Cardiac muscle cell (in vitro differentiated cells and primary cell): ENCODE data around the gene UBE2I. TPM values are rescaled to one million over a fixed set of nuclear protein-coding genes. Genes with fewer than 3 reads are reported as not detected.

ENCODE experiments used
- DNase-seq, 2 donors: peaks; one replicate each; pipeline versions ENCODE4 v3.0.0 to v3.0.0-alpha.2; 2010 to 2017; ENCODE audit warnings: low read depth in 1 of 2, low spot score in 1 of 2
- H3K27ac ChIP-seq: fragments of 200-600 bp; sonication (generic); 2 replicates; pipeline ENCODE4 v1.5.1; 2016
- H3K27me3 ChIP-seq: fragments of 200-600 bp; sonication (generic); 2 replicates; pipeline ENCODE4 v1.6.0; 2016; ENCODE audit warnings: control low read depth
- H3K36me3 ChIP-seq: fragments of 200-600 bp; sonication (generic); 2 replicates; pipeline ENCODE4 v1.5.1; 2016; ENCODE audit warnings: control low read depth
- H3K4me1 ChIP-seq: fragments of 200-600 bp; sonication (generic); 2 replicates; pipeline ENCODE4 v1.8.1; 2017; ENCODE audit warnings: low read depth, mild to moderate bottlenecking, mixed run types
- H3K4me3 ChIP-seq: fragments of 200-600 bp; sonication (generic); 2 replicates; pipeline ENCODE4 v1.5.1; 2016; ENCODE audit warnings: mild to moderate bottlenecking
- H3K9me3 ChIP-seq: fragments of 200-600 bp; sonication (generic); 2 replicates; pipeline ENCODE4 v1.5.1; 2017; ENCODE audit warnings: low read depth, mild to moderate bottlenecking, control low read depth
- CTCF ChIP-seq: IDR thresholded peaks from 2 replicates; pipeline ENCODE4 v1.5.1; 2012; ENCODE audit warnings: low read depth, mild to moderate bottlenecking, low read length
- polyA plus RNA-seq: library from polyadenylated mRNA; unstranded; fragments of >200 nt; fragmentation: Nextera tagmentation; extraction: Ambion mirVana; gene quantifications from 2 replicates; pipeline ENCODE4 v1.2.1, GENCODE V29; 2016
- total RNA-seq: library from RNA; depleted of rRNA; stranded (reverse); fragments of >200 nt; gene quantifications from 2 replicates; pipeline ENCODE4 v1.2.3, GENCODE V29; 2016

The UBE2I gene
- total and polyA plus RNA-seq, 2 experiments from 2014 or later, result 75.4 to 157 TPM

- no peak for TF ChIP-seq CTCF
- Histone ChIP-seq H3K27ac (no peak overlapping the region), H3K9me3 (no peaks in the 10 kb centered on the region), H3K4me3 (peak overlapping the region; percentile 92), H3K27me3 (no peaks in the 10 kb centered on the region), H3K4me1 (peaks cover 16% of the 10 kb centered on the region), H3K36me3 (peaks cover 19% of the 10 kb centered on the region)
- DNase-seq, result no peak
These were observed 1.8 kb downstream of the UBE2I start for GRCh38 chr16:1311212-1311737.

DNA sequence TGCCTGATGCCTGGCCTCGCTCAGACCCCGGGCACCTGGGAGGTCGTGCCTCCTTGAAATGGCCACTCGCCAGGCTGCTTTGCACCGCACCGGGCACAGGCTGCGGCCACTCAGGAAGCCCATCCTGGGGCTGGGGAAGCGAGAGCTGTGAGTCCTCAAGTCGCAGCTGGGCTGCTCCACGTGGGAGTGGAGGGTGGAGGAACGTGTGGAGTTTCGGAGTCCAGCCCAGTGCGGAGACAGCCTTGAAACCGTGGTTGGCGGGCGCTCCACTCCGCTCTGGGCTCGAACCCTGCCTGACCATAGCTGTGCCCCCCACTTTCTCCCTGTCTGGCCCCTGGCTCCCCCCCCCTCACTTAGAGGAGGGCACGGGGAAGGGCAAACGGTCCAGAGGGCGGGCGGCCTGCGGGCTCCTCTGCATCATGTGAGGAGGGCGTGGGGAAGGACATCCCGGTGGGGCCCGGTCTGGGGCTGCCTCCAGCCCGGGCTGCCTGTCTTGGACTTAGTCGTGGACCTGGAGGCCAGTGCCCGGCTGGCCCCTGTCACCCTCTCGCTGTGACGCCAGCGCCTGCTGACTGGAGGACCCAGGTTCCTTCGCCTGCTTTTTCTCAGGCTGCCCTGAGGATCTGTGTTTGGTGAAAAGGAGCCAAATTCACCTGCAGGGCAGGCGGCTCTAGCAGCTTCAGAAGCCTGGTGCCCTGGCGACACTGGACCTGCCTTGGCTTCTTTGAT lies 2.5 kb downstream of the UBE2I start:
- Histone ChIP-seq H3K4me1 (peaks cover 16% of the 10 kb centered on the region), H3K36me3 (peaks cover 25% of the 10 kb centered on the region), H3K27ac (no peak overlapping the region), H3K9me3 (no peaks in the 10 kb centered on the region), H3K27me3 (no peaks in the 10 kb centered on the region), H3K4me3 (peak overlapping the region; percentile 92)
- no peak for TF ChIP-seq CTCF
- DNase-seq, result peak in 1 of 2 donors; percentile 30

DNA sequence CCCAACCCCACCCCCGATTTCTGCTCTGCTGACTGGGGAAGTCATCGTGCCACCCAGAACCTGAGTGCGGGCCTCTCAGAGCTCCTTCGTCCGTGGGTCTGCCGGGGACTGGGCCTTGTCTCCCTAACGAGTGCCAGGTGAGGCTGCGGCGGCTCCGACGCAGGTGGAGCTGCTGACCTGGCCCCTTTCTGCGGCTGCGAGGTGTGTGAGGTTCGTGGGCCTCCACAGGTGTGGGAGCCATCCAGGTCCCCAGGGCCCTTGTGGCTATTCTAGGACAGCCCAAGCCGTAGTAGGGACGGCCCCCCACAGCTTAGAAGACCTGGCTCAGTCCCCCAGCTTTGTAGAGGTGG lies 3.0 kb downstream of the UBE2I start:
- Histone ChIP-seq H3K4me3 (no peak overlapping the region), H3K36me3 (peaks cover 28% of the 10 kb centered on the region), H3K27ac (no peak overlapping the region), H3K4me1 (peaks cover 16% of the 10 kb centered on the region), H3K27me3 (no peaks in the 10 kb centered on the region), H3K9me3 (no peaks in the 10 kb centered on the region)
- DNase-seq, result no peak
- TF ChIP-seq CTCF, result no peak

- Histone ChIP-seq H3K36me3 (peaks cover 32% of the 10 kb centered on the region), H3K4me3 (no peak overlapping the region), H3K9me3 (no peaks in the 10 kb centered on the region), H3K4me1 (peaks cover 16% of the 10 kb centered on the region), H3K27me3 (no peaks in the 10 kb centered on the region), H3K27ac (no peak overlapping the region)
- DNase-seq, result no peak
- TF ChIP-seq CTCF, result no peak
These were observed 3.5 kb downstream of the UBE2I start for GRCh38 chr16:1312903-1313302.

DNA sequence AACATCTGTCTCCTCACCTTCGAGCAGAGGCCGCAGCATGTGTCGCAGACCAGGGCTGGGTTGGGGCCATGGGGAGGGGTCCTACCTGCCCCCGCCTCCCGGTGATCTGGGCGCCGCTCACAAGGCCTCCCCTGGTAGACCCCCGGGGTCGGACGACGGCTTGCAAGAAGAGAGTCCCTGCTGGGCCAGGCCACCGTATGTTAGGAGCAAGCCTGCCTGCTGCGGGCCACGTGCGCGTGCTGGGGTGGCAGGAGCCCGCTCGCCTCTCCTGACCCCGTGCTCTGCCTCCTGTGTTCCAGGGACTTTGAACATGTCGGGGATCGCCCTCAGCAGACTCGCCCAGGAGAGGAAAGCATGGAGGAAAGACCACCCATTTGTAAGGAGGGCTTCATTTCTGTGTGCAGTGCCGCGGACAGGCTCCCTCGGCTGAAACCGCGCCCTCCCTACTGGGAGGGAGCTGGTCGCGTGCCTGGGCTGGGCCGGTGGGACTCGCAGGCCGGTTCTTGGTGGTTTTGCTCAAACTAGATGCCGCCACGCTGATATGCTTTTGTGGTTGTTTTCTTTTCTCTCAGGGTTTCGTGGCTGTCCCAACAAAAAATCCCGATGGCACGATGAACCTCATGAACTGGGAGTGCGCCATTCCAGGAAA lies 4.4 kb downstream of the UBE2I start:
- DNase-seq, result no peak
- Histone ChIP-seq H3K4me1 (peaks cover 16% of the 10 kb centered on the region), H3K27me3 (no peaks in the 10 kb centered on the region), H3K27ac (no peak overlapping the region), H3K36me3 (peaks cover 41% of the 10 kb centered on the region), H3K9me3 (no peaks in the 10 kb centered on the region), H3K4me3 (no peak overlapping the region)
- TF ChIP-seq CTCF, result no peak
